DMS 273 treated with DMSO at 0.1 percent for 48 hours (cell line): ENCODE data around the gene ZNF813.
"Not testable (repeated sequence)": the region's sequence is repeated elsewhere in the genome, so short reads cannot be mapped to it uniquely, and the experiment has no call there.

Experiments
- DNase-seq: peaks from one replicate; lab custom pipeline; 2025; lab: John Stamatoyannopoulos, UW

ZNF813 gene

GRCh38 chr19:53483751-53484150, 16.2 kb downstream of the ZNF813 start:
- DNase-seq: not testable (repeated sequence)

- no peak for DNase-seq
Observed at GRCh38 chr19:53485046-53486004, 17.8 kb downstream of the ZNF813 start.

GRCh38 chr19:53492153-53492552, 24.6 kb downstream of the ZNF813 start:
- DNase-seq: no peak

- not testable (repeated sequence) for DNase-seq
Observed at GRCh38 chr19:53497311-53498023, 29.9 kb downstream of the ZNF813 start.

- DNase-seq: not testable (repeated sequence)
Observed at GRCh38 chr19:53498024-53498395, 30.5 kb downstream of the ZNF813 start.

- not testable (repeated sequence) for DNase-seq
Observed at GRCh38 chr19:53503151-53503550, 35.6 kb downstream of the ZNF813 start.

- not testable (repeated sequence) for DNase-seq
Observed at GRCh38 chr19:53503671-53504364, 36.3 kb downstream of the ZNF813 start.

GRCh38 chr19:53504365-53504703, 36.8 kb downstream of the ZNF813 start:
- DNase-seq: not testable (repeated sequence)

GRCh38 chr19:53504885-53505284, 37.4 kb downstream of the ZNF813 start:
- DNase-seq: no peak

GRCh38 chr19:53506728-53507127, 39.2 kb downstream of the ZNF813 start:
- DNase-seq: no peak

GRCh38 chr19:53507523-53508442, 40.2 kb downstream of the ZNF813 start:
- no peak for DNase-seq

- DNase-seq: no peak
Observed at GRCh38 chr19:53509443-53509842, 41.9 kb downstream of the ZNF813 start.

GRCh38 chr19:53509845-53510244, 42.3 kb downstream of the ZNF813 start:
- no peak for DNase-seq

GRCh38 chr19:53511357-53511756, 43.8 kb downstream of the ZNF813 start:
- no peak for DNase-seq

GRCh38 chr19:53511933-53512374, 44.4 kb downstream of the ZNF813 start:
- no peak for DNase-seq

- DNase-seq: not testable (repeated sequence)
Observed at GRCh38 chr19:53515047-53515446, 47.5 kb downstream of the ZNF813 start.

- no peak for DNase-seq
Observed at GRCh38 chr19:53517114-53517741, 49.7 kb downstream of the ZNF813 start.

- no peak for DNase-seq
Observed at GRCh38 chr19:53518121-53518520, 50.6 kb downstream of the ZNF813 start.

GRCh38 chr19:53518716-53519115, 51.2 kb downstream of the ZNF813 start:
- DNase-seq: no peak

- DNase-seq: no peak
Observed at GRCh38 chr19:53519446-53519845, 51.9 kb downstream of the ZNF813 start.

- DNase-seq: no peak
Observed at GRCh38 chr19:53520163-53520546, 52.6 kb downstream of the ZNF813 start.
